ENCODE results near the gene SCNN1G.

DNA sequence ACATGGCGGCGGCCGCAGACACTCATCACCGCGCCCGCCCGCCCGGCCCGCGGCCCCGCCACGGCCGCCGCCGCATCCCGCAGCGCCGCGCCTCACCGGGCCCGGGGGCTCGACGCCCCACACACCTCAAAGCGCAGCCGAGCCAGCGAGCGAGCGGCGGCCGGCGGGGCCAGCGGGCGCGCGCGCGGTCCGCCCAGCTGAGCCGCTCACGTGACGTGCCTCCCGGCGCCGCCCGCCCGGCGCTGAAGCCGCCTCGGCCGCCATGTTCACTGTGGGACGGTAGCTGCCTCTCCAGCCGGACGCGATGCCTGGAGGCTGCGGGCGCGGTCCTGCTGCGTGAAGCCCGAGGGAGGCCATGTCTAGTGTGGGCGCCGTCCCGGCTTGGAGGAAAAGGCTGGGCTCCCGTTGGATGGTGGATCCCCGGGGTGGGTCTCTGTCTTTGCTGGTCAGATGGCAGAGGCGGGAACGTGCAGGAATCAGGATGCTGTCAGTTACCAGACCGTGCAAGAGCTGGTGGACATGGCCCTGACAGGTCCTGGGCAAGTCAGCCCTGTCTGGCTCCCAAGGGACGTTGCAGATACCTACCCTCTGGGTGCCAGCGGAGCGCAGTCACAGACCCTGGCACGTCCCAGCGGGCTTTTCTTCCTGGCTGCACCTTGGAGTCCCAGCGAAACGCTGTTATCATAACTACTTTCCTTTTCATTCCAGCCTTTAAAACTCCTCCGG lies 33.1 kb upstream of the SCNN1G start, which contains the start of gene USP31:
- TF ChIP-seq, protein P1, sequence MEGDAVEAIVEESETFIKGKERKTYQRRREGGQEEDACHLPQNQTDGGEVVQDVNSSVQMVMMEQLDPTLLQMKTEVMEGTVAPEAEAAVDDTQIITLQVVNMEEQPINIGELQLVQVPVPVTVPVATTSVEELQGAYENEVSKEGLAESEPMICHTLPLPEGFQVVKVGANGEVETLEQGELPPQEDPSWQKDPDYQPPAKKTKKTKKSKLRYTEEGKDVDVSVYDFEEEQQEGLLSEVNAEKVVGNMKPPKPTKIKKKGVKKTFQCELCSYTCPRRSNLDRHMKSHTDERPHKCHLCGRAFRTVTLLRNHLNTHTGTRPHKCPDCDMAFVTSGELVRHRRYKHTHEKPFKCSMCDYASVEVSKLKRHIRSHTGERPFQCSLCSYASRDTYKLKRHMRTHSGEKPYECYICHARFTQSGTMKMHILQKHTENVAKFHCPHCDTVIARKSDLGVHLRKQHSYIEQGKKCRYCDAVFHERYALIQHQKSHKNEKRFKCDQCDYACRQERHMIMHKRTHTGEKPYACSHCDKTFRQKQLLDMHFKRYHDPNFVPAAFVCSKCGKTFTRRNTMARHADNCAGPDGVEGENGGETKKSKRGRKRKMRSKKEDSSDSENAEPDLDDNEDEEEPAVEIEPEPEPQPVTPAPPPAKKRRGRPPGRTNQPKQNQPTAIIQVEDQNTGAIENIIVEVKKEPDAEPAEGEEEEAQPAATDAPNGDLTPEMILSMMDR (IDR thresholded peaks at IDR 0.05), result no peak
- peak in 1 of 2 donors; percentile 73 for TF ChIP-seq POLR2A (IDR thresholded peaks at IDR 0.05)
